Activated CD4-positive, alpha-beta T cell treated with anti-CD3 and anti-CD28 coated beads for 4 hours (primary cell): Measurements from ENCODE around the gene LHFPL6.
"Not testable (repeated sequence)": the region's sequence is repeated elsewhere in the genome, so short reads cannot be mapped to it uniquely, and the experiment has no call there.

Experiments
- DNase-seq, 2 donors: peaks; one replicate each; pipeline ENCODE4 v3.0.0-alpha.2; 2020

LHFPL6 gene

GRCh38 chr13:39341251-39341650, 261.7 kb downstream of the LHFPL6 start:
- no peak for DNase-seq

- DNase-seq: not testable (repeated sequence)
Measured at GRCh38 chr13:39338114-39338513, 264.9 kb downstream of the LHFPL6 start.

- DNase-seq: no peak
Measured at GRCh38 chr13:39336937-39337336, 266.1 kb downstream of the LHFPL6 start.

GRCh38 chr13:39336207-39336606, 266.8 kb downstream of the LHFPL6 start:
- no peak for DNase-seq

GRCh38 chr13:39335721-39336120, 267.3 kb downstream of the LHFPL6 start:
- no peak for DNase-seq

GRCh38 chr13:39330504-39330903, 272.5 kb downstream of the LHFPL6 start:
- DNase-seq: no peak

- no peak for DNase-seq
Measured at GRCh38 chr13:39329182-39329639, 273.8 kb downstream of the LHFPL6 start.

- no peak for DNase-seq
Measured at GRCh38 chr13:39327172-39327479, 275.9 kb downstream of the LHFPL6 start.

GRCh38 chr13:39326469-39327171, 276.4 kb downstream of the LHFPL6 start:
- DNase-seq: no peak

GRCh38 chr13:39324806-39325311, 278.1 kb downstream of the LHFPL6 start:
- no peak for DNase-seq

- DNase-seq: no peak
Measured at GRCh38 chr13:39322836-39323585, 280.0 kb downstream of the LHFPL6 start.

GRCh38 chr13:39321574-39321973, 281.4 kb downstream of the LHFPL6 start:
- DNase-seq: no peak

- no peak for DNase-seq
Measured at GRCh38 chr13:39318161-39318560, 284.8 kb downstream of the LHFPL6 start.

- no peak for DNase-seq
Measured at GRCh38 chr13:39317291-39317690, 285.7 kb downstream of the LHFPL6 start.

GRCh38 chr13:39315796-39316195, 287.2 kb downstream of the LHFPL6 start:
- no peak for DNase-seq

GRCh38 chr13:39313721-39314120, 289.3 kb downstream of the LHFPL6 start:
- DNase-seq: no peak

- DNase-seq: no peak
Measured at GRCh38 chr13:39312596-39312995, 290.4 kb downstream of the LHFPL6 start.

- no peak for DNase-seq
Measured at GRCh38 chr13:39311619-39312018, 291.4 kb downstream of the LHFPL6 start.

GRCh38 chr13:39310961-39311360, 292.0 kb downstream of the LHFPL6 start:
- no peak for DNase-seq

- DNase-seq: no peak
Measured at GRCh38 chr13:39306639-39307589, 296.1 kb downstream of the LHFPL6 start.

- no peak for DNase-seq
Measured at GRCh38 chr13:39302820-39303219, 300.2 kb downstream of the LHFPL6 start.

- no peak for DNase-seq
Measured at GRCh38 chr13:39298951-39299350, 304.0 kb downstream of the LHFPL6 start.

GRCh38 chr13:39297664-39298171, 305.3 kb downstream of the LHFPL6 start:
- no peak for DNase-seq
